ENCODE data around the gene RETREG3. TPM values are rescaled to one million over a fixed set of nuclear protein-coding genes. Genes with fewer than 3 reads are reported as not detected.

Gene RETREG3
- total RNA-seq, 4 donors from 2014 or later, result 31.4 to 66.6 (median 55.8) TPM

- Histone ChIP-seq H3K27me3 (no peaks in the 10 kb centered on the region), H3K4me3 (no peak overlapping the region), H3K36me3 (peaks cover 0 to 28% (median 0%) of the 10 kb centered on the region in 3 donors), H3K4me1 (peaks cover 0 to 37% (median 9%) of the 10 kb centered on the region in 4 donors), H3K9me3 (no peaks in the 10 kb centered on the region), H3K27ac (no peak overlapping the region)
- TF ChIP-seq POLR2A (IDR thresholded peaks at IDR 0.05) (no peak), CTCF (IDR thresholded peaks at IDR 0.05) (no peak)
- DNase-seq, result no peak
These were observed 71.2 kb downstream of the RETREG3 start for GRCh38 chr17:42537826-42538451.

GRCh38 chr17:42537156-42537805, 71.9 kb downstream of the RETREG3 start:
- Histone ChIP-seq H3K27me3 (no peaks in the 10 kb centered on the region), H3K4me3 (peak overlapping the region; percentile 52 to 96 (median 78))
- no peak for TF ChIP-seq CTCF (IDR thresholded peaks at IDR 0.05)
- no peak for TF ChIP-seq POLR2A (IDR thresholded peaks at IDR 0.05)

GRCh38 chr17:42536372-42537155, 72.6 kb downstream of the RETREG3 start:
- H3K9me3 ChIP-seq, result no peaks in the 10 kb centered on the region

More at GRCh38 chr17:42537156-42537805, 71.9 kb downstream of the RETREG3 start:
- H3K27ac ChIP-seq, result peak overlapping the region; percentile 85 to 98 (median 88)
- H3K4me1 ChIP-seq, result peaks cover 0 to 33% (median 9%) of the 10 kb centered on the region in 4 donors
- DNase-seq, result no peak
- H3K36me3 ChIP-seq, result peaks cover 0 to 22% (median 0%) of the 10 kb centered on the region in 3 donors
- no peaks in the 10 kb centered on the region for H3K9me3 ChIP-seq

GRCh38 chr17:42536048-42536371, 73.2 kb downstream of the RETREG3 start, which contains the start of gene NAGLU:
NAGLU (plus strand) TSS chr17:42536241; CDS start chr17:42536273, 32 bp downstream.
- peak within 1 kb of the TSS; percentile 85 to 98 (median 88) for H3K27ac ChIP-seq
- H3K36me3 ChIP-seq, result peaks cover 0 to 16% (median 0%) of the 10 kb centered on the region in 3 donors
- H3K27me3 ChIP-seq, result no peaks in the 10 kb centered on the region
- peak; percentile 49 to 64 for TF ChIP-seq POLR2A (IDR thresholded peaks at IDR 0.05)
- no peak for TF ChIP-seq CTCF (IDR thresholded peaks at IDR 0.05)
- DNase-seq, result peak; percentile 97 to 98 (median 97)
- H3K4me3 ChIP-seq, result peak within 1 kb of the TSS; percentile 52 to 96 (median 78)
- H3K4me1 ChIP-seq, result peaks cover 4 to 30% (median 10%) of the 10 kb centered on the region in 4 donors
- no peaks in the 10 kb centered on the region for H3K9me3 ChIP-seq

More at GRCh38 chr17:42536372-42537155, 72.6 kb downstream of the RETREG3 start:
- peak overlapping the region; percentile 85 to 98 (median 88) for H3K27ac ChIP-seq
- TF ChIP-seq CTCF (IDR thresholded peaks at IDR 0.05) (peak in 3 of 6 experiments; percentile 10 to 46 (median 22)), POLR2A (IDR thresholded peaks at IDR 0.05) (no peak)
- peak overlapping the region; percentile 52 to 96 (median 78) for H3K4me3 ChIP-seq
- H3K4me1 ChIP-seq, result peaks cover under 1 to 30% (median 9%) of the 10 kb centered on the region in 4 donors
- H3K36me3 ChIP-seq, result peaks cover 0 to 19% (median 0%) of the 10 kb centered on the region in 3 donors
- no peaks in the 10 kb centered on the region for H3K27me3 ChIP-seq
- peak; percentile 79 to 93 (median 86) for DNase-seq
